GM23248 (cell line): ENCODE data around the gene CD248. TPM values are rescaled to one million over a fixed set of nuclear protein-coding genes. Genes with fewer than 3 reads are reported as not detected.

ENCODE experiments used
- DNase-seq: peaks from one replicate; pipeline ENCODE4 v3.0.0-alpha.2; 2015
- H2AFZ ChIP-seq: fragments of 200-600 bp; sonication (generic); 2 replicates; pipeline ENCODE4 v1.6.1; 2016; ENCODE audit warnings: antibody characterized with exemption
- H3F3A ChIP-seq: fragments of 200-600 bp; sonication (generic); 2 replicates; pipeline ENCODE4 v1.6.1; 2016; ENCODE audit warnings: mild to moderate bottlenecking, antibody characterized with exemption, mixed run types; ENCODE audit not compliant: insufficient read depth
- H3K27ac ChIP-seq: fragments of 200-600 bp; sonication (generic); 2 replicates; pipeline ENCODE4 v1.5.1; 2016; ENCODE audit warnings: mild to moderate bottlenecking
- H3K27me3 ChIP-seq: fragments of 200-600 bp; sonication (generic); replicated peaks from 2 replicates; pipeline ENCODE4 v1.6.1; 2016; ENCODE audit warnings: mild to moderate bottlenecking; ENCODE audit not compliant: insufficient read depth
- H3K36me3 ChIP-seq: fragments of 200-600 bp; sonication (generic); 2 replicates; pipeline ENCODE4 v1.6.1; 2016; ENCODE audit warnings: low read depth, mild to moderate bottlenecking
- H3K4me1 ChIP-seq: fragments of 200-600 bp; sonication (generic); 2 replicates; pipeline ENCODE4 v1.6.1; 2016; ENCODE audit warnings: mild to moderate bottlenecking; ENCODE audit not compliant: insufficient read depth
- H3K4me2 ChIP-seq: fragments of 200-600 bp; sonication (generic); one replicate; pipeline ENCODE4 v1.6.1; 2016; ENCODE audit warnings: mild to moderate bottlenecking; ENCODE audit not compliant: unreplicated experiment
- H3K4me3 ChIP-seq: fragments of 200-600 bp; sonication (generic); 2 replicates; pipeline ENCODE4 v1.5.1; 2016; ENCODE audit warnings: mild to moderate bottlenecking
- H3K79me2 ChIP-seq: fragments of 200-600 bp; sonication (generic); 2 replicates; pipeline ENCODE4 v1.6.1; 2016; ENCODE audit warnings: mild to moderate bottlenecking; ENCODE audit not compliant: insufficient read depth
- H3K9ac ChIP-seq: fragments of 200-600 bp; sonication (generic); 2 replicates; pipeline ENCODE4 v1.6.1; 2016; ENCODE audit warnings: mild to moderate bottlenecking
- H3K9me2 ChIP-seq: fragments of 200-600 bp; sonication (generic); 2 replicates; pipeline ENCODE4 v1.6.1; 2016; ENCODE audit warnings: mixed run types, mild to moderate bottlenecking, moderate library complexity; ENCODE audit not compliant: insufficient read depth
- H3K9me3 ChIP-seq: fragments of 200-600 bp; sonication (generic); one replicate; pipeline ENCODE4 v1.6.1; 2017; ENCODE audit warnings: low read depth
- H4K20me1 ChIP-seq: fragments of 200-600 bp; sonication (generic); 2 replicates; pipeline ENCODE4 v1.6.0; 2016; ENCODE audit not compliant: insufficient read depth
- EZH2 ChIP-seq: fragments of 200-600 bp; sonication (generic); IDR thresholded peaks from 2 replicates; pipeline ENCODE4 v1.6.1; 2018; ENCODE audit warnings: antibody characterized with exemption, mild to moderate bottlenecking; ENCODE audit not compliant: insufficient read depth, poor library complexity, severe bottlenecking
- EZH2phosphoT487 ChIP-seq: fragments of 200-600 bp; sonication (generic); IDR thresholded peaks from 2 replicates; pipeline ENCODE4 v1.6.1; 2018; ENCODE audit warnings: antibody characterized with exemption, moderate library complexity, mild to moderate bottlenecking, low read depth; ENCODE audit not compliant: insufficient read depth
- WGBS, 2 experiments: methylation state at CpG; one replicate each; pipeline ENCODE4 v1.1.6; 2015 to 2017; ENCODE audit warnings: low lambda C conversion rate in 2 of 2, low coverage in 1 of 2; ENCODE audit errors: missing lambda C conversion rate in 2 of 2; 5-methylcytosine and 5-hydroxymethylcytosine counted together
- in situ Hi-C: fragments of 300-500 bp; cut with MboI; formaldehyde crosslinking; loops from 2 replicates; pipeline ENCODE4 v1.15.0; 2020
- polyA plus RNA-seq: library from polyadenylated mRNA; unstranded; fragments of >200 nt; fragmentation: Nextera tagmentation; extraction: Ambion mirVana; gene quantifications from 2 replicates; pipeline ENCODE4 v1.2.1, GENCODE V29; 2016
- total RNA-seq: library from RNA; depleted of rRNA; stranded (reverse); fragments of >200 nt; shearing (Covaris generic); gene quantifications from 2 replicates; pipeline ENCODE4 v1.2.3, GENCODE V29; 2014

CD248 gene
- total and polyA plus RNA-seq, 2 experiments from 2014 or later: 212 to 616 TPM

GRCh38 chr11:66347425-66348276 is 30.8 kb upstream of the CD248 start, which contains the start of gene B4GAT1:
Gene B4GAT1, minus strand, starts transcription at chr11:66347629. Its CDS starts 84 bp downstream, at chr11:66347545.
- H3K9me3 ChIP-seq: no peaks in the 10 kb centered on the region
- peaks cover 16% of the 10 kb centered on the region; the same call in 1 of the 2 replicates for H3K4me1 ChIP-seq
- peak within 1 kb of the TSS; percentile 93 for H2AFZ ChIP-seq
- no peaks in the 10 kb centered on the region for H3K36me3 ChIP-seq
- H3K9me2 ChIP-seq: no peaks in the 10 kb centered on the region
- H3K4me3 ChIP-seq: peak within 1 kb of the TSS; percentile 91
- in situ Hi-C loops: no loop called here
- H3K4me2 ChIP-seq: peak within 1 kb of the TSS; percentile 85
- peak within 1 kb of the TSS; percentile 73 for H3K27ac ChIP-seq
- peak; percentile 90 for DNase-seq
- H3K79me2 ChIP-seq: peaks cover 26% of the 10 kb centered on the region
- TF ChIP-seq EZH2 (no peak), EZH2phosphoT487 (no peak)
- no peaks in the 10 kb centered on the region for H3K27me3 ChIP-seq
- peak within 1 kb of the TSS; percentile 82 for H3K9ac ChIP-seq
- WGBS, 2 experiments: 2% methylated on average over 57 to 60 of the region's 101 CpGs
- peaks cover 21% of the 10 kb centered on the region for H3F3A ChIP-seq
- no peaks in the 10 kb centered on the region for H4K20me1 ChIP-seq

DNA sequence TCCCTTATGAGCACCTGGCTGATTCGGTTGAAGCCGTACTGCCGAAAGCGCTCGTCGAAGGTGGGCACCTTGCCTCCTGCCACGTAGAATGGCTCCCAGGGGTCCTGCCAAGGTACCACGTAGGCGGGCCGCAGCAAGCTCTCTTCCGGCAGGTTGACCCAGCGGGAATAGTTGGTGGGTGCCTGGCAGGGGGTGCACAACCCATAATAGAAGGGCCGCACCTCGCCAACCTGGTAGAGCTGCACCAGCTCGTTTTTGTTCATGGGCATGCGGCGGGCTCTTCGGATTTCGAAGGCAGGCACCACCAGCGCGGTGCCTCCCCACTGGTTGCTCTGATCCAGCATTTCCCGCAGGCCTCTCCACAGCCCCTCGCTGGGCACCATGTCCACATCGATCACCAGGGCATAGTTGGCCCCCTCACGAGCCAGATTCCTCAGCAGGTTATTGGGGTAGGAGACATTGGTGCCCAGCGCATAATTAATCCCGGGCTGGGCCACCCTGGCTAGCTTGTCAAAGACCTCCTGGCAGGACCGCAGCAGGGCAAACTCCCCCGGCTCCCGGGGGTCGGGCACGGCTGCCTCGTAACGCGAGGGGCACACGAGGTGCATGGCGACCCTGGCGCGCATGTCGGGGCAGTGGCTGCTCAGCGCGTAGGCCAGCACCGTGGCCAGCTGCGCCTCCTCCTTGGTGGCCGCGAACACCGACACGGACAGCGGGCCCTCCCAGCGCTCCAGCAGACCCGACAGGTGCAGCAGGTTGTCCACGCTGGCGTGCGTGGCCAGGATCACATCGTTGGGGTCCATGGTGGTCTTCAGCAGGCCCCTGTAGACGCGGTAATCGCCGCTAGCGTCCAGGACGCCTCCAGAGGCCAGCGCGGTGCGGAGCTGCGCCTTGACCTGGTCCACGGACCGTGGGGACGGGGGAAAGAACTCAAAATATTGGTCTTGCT is 29.9 kb upstream of the CD248 start:
- no peaks in the 10 kb centered on the region for H4K20me1 ChIP-seq
- H3F3A ChIP-seq: peaks cover 21% of the 10 kb centered on the region
- no peaks in the 10 kb centered on the region for H3K36me3 ChIP-seq
- peak; percentile 51 for DNase-seq
- H3K4me1 ChIP-seq: peaks cover 16% of the 10 kb centered on the region; the same call in 1 of the 2 replicates
- peak overlapping the region; percentile 81 for H3K4me3 ChIP-seq
- in situ Hi-C loops: no loop called here
- H2AFZ ChIP-seq: peak overlapping the region; percentile 93
- no peaks in the 10 kb centered on the region for H3K27me3 ChIP-seq
- no peak for TF ChIP-seq EZH2
- no peak for TF ChIP-seq EZH2phosphoT487
- H3K9me2 ChIP-seq: no peaks in the 10 kb centered on the region
- peak overlapping the region; percentile 38 for H3K27ac ChIP-seq
- peak overlapping the region; percentile 85 for H3K4me2 ChIP-seq
- H3K9me3 ChIP-seq: no peaks in the 10 kb centered on the region
- peaks cover 30% of the 10 kb centered on the region for H3K79me2 ChIP-seq
- H3K9ac ChIP-seq: peak overlapping the region; percentile 94
- WGBS, 2 experiments: 29 to 31% methylated on average over 63 to 66 of the region's 68 CpGs

DNA sequence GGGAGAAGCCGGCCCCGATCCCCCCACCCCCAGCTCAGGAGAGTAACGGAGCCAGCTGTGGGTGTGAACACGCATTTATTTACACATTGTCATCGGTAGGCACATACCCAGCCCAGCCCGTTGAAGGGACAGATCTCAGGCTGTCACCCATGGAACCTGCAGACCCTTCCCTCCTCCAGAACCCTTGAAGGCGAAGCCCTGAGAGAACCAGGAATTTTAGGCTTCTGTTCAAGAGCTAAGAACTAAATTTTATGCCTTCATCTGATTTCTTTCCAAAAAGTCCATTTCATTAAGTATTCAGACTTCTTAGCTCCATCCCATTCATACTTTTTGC is 28.4 kb upstream of the CD248 start:
- Histone ChIP-seq H3K79me2 (peaks cover 30% of the 10 kb centered on the region), H3K4me3 (peak overlapping the region; percentile 95), H3K9me3 (no peaks in the 10 kb centered on the region), H4K20me1 (no peaks in the 10 kb centered on the region), H3K27ac (peak overlapping the region; percentile 87), H3K36me3 (no peaks in the 10 kb centered on the region), H3K4me2 (peak overlapping the region; percentile 85), H3K4me1 (peaks cover 16% of the 10 kb centered on the region; the same call in 1 of the 2 replicates), H2AFZ (peak overlapping the region; percentile 96), H3K9ac (peak overlapping the region; percentile 94), H3K27me3 (no peaks in the 10 kb centered on the region), H3K9me2 (no peaks in the 10 kb centered on the region), H3F3A (peaks cover 21% of the 10 kb centered on the region)
- TF ChIP-seq EZH2phosphoT487 (no peak), EZH2 (no peak)
- no peak for DNase-seq
- WGBS, 2 experiments: 2 to 4% methylated on average over 7 of the region's 7 CpGs
- in situ Hi-C loops: no loop called here
